Calu3 (cell line): Measurements from ENCODE around the gene ITPR1. TPM values are rescaled to one million over a fixed set of nuclear protein-coding genes. Genes with fewer than 3 reads are reported as not detected.
A peak's percentile ranks its signal among the peaks of the same experiment; 100 is the strongest.

ENCODE experiments used
- BruUV-seq: library from RNA; stranded (reverse); fragments of 400-500 nt; replicated peaks from 2 replicates; lab custom pipeline; 2021; lab: Mats Ljungman, UMichigan
- CTCF ChIA-PET: fragments of 300-600 bp; sonication (Branson Sonifier 250); formaldehyde crosslinking; loops from one replicate; lab custom pipeline; 2022; ENCODE audit warnings: antibody characterized with exemption; lab: Charles Lee
- DNase-seq: peaks from one replicate; pipeline ENCODE4 v3.0.0; 2022
- H3K27ac Mint-ChIP-seq: one replicate; pipeline ENCODE4 v1.8.0; 2022; ENCODE audit warnings: mixed read lengths; ENCODE audit not compliant: unreplicated experiment
- H3K27me3 Mint-ChIP-seq: one replicate; pipeline ENCODE4 v1.8.0; 2022; ENCODE audit warnings: mixed read lengths; ENCODE audit not compliant: unreplicated experiment
- H3K36me3 Mint-ChIP-seq: one replicate; pipeline ENCODE4 v1.8.0; 2022; ENCODE audit warnings: mild to moderate bottlenecking, moderate library complexity, mixed read lengths; ENCODE audit not compliant: insufficient read depth, unreplicated experiment
- H3K4me1 Mint-ChIP-seq: one replicate; pipeline ENCODE4 v1.8.0; 2022; ENCODE audit warnings: mild to moderate bottlenecking, low read depth, mixed read lengths; ENCODE audit not compliant: unreplicated experiment
- H3K4me3 Mint-ChIP-seq: one replicate; pipeline ENCODE4 v1.8.0; 2022; ENCODE audit warnings: mild to moderate bottlenecking, low read depth, moderate library complexity, mixed read lengths; ENCODE audit not compliant: unreplicated experiment
- H3K9me3 Mint-ChIP-seq: one replicate; pipeline ENCODE4 v1.8.0; 2022; ENCODE audit warnings: low read depth, mixed read lengths; ENCODE audit not compliant: unreplicated experiment
- CTCF ChIP-seq: fragments of 200-600 bp; IDR thresholded peaks from one replicate; pipeline ENCODE4 v1.8.0; 2022; ENCODE audit warnings: antibody characterized with exemption; ENCODE audit not compliant: unreplicated experiment
- intact Hi-C: fragments of 100-400 bp; cut with micrococcal nuclease; formaldehyde crosslinking; loops from one replicate; pipeline ENCODE4 v1.10.0; 2022; ENCODE audit not compliant: unreplicated experiment
- total RNA-seq: library from RNA; stranded (reverse); gene quantifications from 2 replicates; pipeline ENCODE4 v1.2.3, GENCODE V29; 2022

ITPR1 gene
- total RNA-seq, 1 experiment from 2014 or later = 4.2 TPM

- no peak for TF ChIP-seq CTCF
- H3K9me3 Mint-ChIP-seq = peaks cover 2% of the 10 kb centered on the region
- CTCF ChIA-PET = interaction anchor here (0.6 to 1.1 kb wide), 4 partner anchors 14 to 248 kb away, joined by 3 to 9 read pairs (median 4); no protein-coding TSS in a partner anchor
- intact Hi-C loops = loop anchor here (1.0 to 5.0 kb wide), 2 partner anchors 15 to 241 kb away; partner anchors contain the start of gene BHLHE40
- peaks cover 21% of the 10 kb centered on the region for H3K36me3 Mint-ChIP-seq
- DNase-seq = peak; percentile 86
- peaks cover 63% of the 10 kb centered on the region for H3K4me1 Mint-ChIP-seq
- H3K27ac Mint-ChIP-seq = peak overlapping the region; percentile 92
- H3K27me3 Mint-ChIP-seq = no peaks in the 10 kb centered on the region
- peak overlapping the region; percentile 58 for H3K4me3 Mint-ChIP-seq
- BruUV-seq = no TSS peak
Observed at GRCh38 chr3:4736284-4736861, 243.2 kb downstream of the ITPR1 start.

GRCh38 chr3:4738737-4739274 is 245.7 kb downstream of the ITPR1 start:
- no peak for TF ChIP-seq CTCF
- DNase-seq = no peak
- no TSS peak for BruUV-seq

GRCh38 chr3:4739289-4740236 is 246.4 kb downstream of the ITPR1 start:
- Mint-ChIP-seq H3K4me1 (peaks cover 81% of the 10 kb centered on the region), H3K9me3 (peaks cover 2% of the 10 kb centered on the region), H3K4me3 (no peak overlapping the region), H3K36me3 (peaks cover 27% of the 10 kb centered on the region), H3K27me3 (no peaks in the 10 kb centered on the region), H3K27ac (peak overlapping the region; percentile 33)
- CTCF ChIA-PET = interaction anchor here (0.8 kb wide), 1 partner anchor 10 kb away, joined by 3 read pairs; no protein-coding TSS in a partner anchor
- BruUV-seq = no TSS peak
- no peak for TF ChIP-seq CTCF
- DNase-seq = no peak
- intact Hi-C loops = loop anchor here (5.0 kb wide), 1 partner anchor 238 kb away; the partner anchor contains the start of gene BHLHE40

More at GRCh38 chr3:4738737-4739274, 245.7 kb downstream of the ITPR1 start:
- Mint-ChIP-seq H3K9me3 (peaks cover 2% of the 10 kb centered on the region), H3K4me1 (peaks cover 81% of the 10 kb centered on the region), H3K27me3 (no peaks in the 10 kb centered on the region), H3K36me3 (peaks cover 27% of the 10 kb centered on the region), H3K27ac (peak overlapping the region; percentile 33), H3K4me3 (no peak overlapping the region)
- intact Hi-C loops = loop anchor here (5.0 kb wide), 1 partner anchor 238 kb away; the partner anchor contains the start of gene BHLHE40
- CTCF ChIA-PET = no interaction called here
